ENCODE measurements around the gene PLA2G2C.

DNA sequence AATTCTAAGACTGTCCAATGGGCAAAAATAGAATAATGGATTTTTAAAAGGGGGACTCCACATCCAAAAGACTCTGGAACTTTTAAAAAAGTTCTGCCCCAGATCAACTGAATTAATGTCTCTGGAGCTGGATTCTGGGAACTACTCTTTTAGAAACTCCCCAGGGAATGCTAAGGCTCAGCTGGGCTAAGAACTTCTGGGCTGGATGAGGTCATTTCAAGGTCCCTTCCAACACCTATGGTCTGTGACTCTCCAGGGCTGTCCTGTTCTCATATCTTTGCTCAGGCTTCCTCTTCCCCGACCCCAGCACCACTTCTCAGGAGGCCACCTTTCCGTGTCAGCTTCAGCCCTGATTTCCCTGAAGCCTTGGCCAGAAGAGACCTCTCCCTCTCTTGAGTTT lies 13.5 kb upstream of the PLA2G2C start:
- TF ChIP-seq EZH2 (IDR thresholded peaks at IDR 0.05; ENCODE audit: low read depth, unreplicated experiment), result no peak
- TF ChIP-seq, protein P1, sequence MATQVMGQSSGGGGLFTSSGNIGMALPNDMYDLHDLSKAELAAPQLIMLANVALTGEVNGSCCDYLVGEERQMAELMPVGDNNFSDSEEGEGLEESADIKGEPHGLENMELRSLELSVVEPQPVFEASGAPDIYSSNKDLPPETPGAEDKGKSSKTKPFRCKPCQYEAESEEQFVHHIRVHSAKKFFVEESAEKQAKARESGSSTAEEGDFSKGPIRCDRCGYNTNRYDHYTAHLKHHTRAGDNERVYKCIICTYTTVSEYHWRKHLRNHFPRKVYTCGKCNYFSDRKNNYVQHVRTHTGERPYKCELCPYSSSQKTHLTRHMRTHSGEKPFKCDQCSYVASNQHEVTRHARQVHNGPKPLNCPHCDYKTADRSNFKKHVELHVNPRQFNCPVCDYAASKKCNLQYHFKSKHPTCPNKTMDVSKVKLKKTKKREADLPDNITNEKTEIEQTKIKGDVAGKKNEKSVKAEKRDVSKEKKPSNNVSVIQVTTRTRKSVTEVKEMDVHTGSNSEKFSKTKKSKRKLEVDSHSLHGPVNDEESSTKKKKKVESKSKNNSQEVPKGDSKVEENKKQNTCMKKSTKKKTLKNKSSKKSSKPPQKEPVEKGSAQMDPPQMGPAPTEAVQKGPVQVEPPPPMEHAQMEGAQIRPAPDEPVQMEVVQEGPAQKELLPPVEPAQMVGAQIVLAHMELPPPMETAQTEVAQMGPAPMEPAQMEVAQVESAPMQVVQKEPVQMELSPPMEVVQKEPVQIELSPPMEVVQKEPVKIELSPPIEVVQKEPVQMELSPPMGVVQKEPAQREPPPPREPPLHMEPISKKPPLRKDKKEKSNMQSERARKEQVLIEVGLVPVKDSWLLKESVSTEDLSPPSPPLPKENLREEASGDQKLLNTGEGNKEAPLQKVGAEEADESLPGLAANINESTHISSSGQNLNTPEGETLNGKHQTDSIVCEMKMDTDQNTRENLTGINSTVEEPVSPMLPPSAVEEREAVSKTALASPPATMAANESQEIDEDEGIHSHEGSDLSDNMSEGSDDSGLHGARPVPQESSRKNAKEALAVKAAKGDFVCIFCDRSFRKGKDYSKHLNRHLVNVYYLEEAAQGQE (IDR thresholded peaks at IDR 0.05; ENCODE audit: unreplicated experiment), result no peak
